Hematopoietic multipotent progenitor cell treated with erythropoietin and hydrocortisone succinate and interleukin-3 and kit ligand, for 4 days (in vitro differentiated cells): Measurements from ENCODE around the gene DNAJB14.

Experiments used
- DNase-seq: peaks from one replicate; pipeline ENCODE4 v3.0.0-alpha.2; 2015

Gene DNAJB14

DNA sequence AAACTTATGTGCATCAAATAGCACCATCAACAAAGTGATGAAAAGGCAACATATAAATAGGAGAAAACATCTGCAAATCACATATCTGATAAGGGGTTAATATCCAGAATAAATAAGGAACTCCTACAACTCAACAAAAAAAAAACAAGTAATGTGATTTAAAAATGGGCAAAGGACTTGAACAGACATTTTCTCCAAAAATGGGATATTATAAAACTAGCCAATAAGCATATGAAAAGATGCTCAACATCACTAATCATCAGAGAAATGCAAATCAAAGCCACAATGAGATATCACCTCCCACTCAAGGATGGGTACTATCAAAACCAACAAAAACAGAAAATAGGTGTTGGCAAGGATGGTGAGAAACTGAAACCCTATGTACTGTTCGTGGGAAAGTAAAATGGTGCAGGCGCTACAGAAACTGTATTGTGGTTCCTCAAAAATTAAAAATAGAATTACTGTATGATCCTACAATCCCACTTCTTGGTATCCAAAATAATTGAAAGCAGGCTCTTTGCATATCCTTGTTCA lies 2.4 kb downstream of the DNAJB14 start:
- DNase-seq: no peak

- no peak for DNase-seq
These were observed 8.1 kb downstream of the DNAJB14 start for GRCh38 chr4:99938243-99938753.

- DNase-seq: peak; percentile 24
These were observed 11.5 kb downstream of the DNAJB14 start for GRCh38 chr4:99934891-99935290.

DNA sequence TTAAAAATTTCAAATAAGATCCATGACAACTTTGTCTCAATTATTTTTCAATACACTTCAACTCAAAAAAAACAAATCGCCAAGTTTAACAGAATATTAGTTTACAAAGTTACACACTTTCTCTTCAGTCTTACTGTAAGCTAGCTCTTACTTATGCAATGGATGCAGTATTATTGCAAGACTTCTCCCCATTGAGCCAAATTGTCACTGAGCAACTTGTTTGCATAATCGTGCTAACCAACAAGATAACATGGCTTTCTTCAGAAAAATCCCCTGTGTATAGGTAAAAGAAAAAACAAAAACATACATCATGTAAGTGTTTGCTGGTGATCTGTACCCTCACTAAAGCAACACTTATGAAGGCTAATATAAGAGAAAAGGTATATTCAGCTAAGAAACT lies 18.9 kb downstream of the DNAJB14 start:
- peak; percentile 14 for DNase-seq

DNA sequence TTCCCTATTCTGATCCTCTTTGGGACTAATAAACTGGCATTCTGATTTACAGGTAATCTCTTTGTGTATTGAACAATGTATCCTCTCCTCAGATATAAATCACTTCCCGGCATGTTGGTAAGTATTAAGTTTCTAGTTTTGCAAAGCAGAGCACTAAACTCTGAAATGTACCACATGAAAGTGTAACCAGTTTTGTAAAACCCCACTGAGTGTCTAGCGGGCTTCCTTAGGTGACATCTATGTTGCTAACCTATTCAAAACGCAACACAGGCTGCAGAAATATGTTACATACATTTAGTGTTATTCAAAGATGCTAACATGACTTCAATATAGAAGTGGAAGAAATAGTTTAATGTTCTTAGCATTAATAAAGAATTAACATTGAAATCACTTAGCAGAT lies 25.2 kb downstream of the DNAJB14 start:
- no peak for DNase-seq

DNA sequence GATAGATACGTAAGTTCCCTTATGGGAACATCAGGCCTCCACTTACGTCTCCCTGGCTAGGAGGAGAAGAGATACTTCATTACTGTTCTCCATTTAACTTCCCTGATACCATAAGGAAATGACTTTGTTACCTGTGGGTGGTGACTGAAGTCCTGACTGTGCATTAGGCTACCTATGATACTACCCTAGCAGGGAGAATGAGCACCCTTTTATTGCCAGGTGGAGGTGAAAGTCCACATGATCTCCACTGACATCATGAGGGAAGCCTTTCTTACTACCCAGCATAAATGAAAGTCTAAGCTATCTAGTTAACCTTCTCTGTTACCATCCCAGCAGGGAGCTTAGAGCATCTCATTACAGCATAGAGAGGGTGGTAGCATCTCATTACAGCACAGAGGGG lies 27.8 kb downstream of the DNAJB14 start:
- DNase-seq: no peak

- no peak for DNase-seq
These were observed 28.8 kb downstream of the DNAJB14 start for GRCh38 chr4:99917575-99917974.

DNA sequence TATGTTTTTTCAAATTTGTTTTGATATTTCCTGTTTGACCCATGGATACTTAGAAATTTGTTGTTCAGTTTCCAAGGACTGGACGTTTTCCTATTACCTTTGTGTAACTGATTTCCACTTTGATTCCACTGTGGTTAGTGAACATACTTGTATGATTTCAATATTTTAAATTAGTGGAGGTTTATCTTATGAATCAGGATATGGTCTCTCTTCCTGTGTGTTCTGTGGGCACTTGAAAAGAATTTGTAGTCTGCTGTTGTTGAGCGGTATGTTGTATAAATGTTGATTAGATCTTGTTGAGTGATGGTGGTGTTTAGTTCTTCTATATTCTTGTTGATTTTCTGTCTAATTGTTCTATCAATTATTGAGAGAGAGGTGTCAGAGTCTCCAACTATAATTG lies 31.0 kb downstream of the DNAJB14 start:
- no peak for DNase-seq

GRCh38 chr4:99894998-99895397 lies 51.4 kb downstream of the DNAJB14 start:
- DNase-seq: no peak

GRCh38 chr4:99894161-99894997 lies 52.0 kb downstream of the DNAJB14 start, which contains the start of gene LAMTOR3:
Gene LAMTOR3, minus strand, starts transcription at chr4:99894427. Its CDS starts 464 bp downstream, at chr4:99893963.
- DNase-seq: peak; percentile 98

DNA sequence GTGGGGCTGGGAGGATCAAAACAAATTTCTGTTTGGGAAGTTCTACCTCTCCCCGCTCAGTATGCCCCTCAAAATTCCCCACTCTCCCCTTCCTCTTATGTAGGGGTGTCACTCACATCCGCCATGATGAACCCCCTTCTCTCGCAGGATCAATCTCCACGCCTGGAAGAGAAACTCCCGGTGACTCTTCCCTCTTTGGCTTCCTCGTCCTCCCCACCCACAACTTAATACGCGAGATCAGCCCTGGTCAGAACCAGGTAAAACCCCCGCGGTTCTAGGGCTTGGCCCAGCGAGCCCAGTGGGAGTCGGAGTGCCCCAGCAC lies 52.6 kb downstream of the DNAJB14 start:
- DNase-seq: peak; percentile 5

GRCh38 chr4:99893029-99893428 lies 53.4 kb downstream of the DNAJB14 start:
- DNase-seq: no peak

GRCh38 chr4:99891351-99891750 lies 55.1 kb downstream of the DNAJB14 start:
- peak; percentile 68 for DNase-seq

DNA sequence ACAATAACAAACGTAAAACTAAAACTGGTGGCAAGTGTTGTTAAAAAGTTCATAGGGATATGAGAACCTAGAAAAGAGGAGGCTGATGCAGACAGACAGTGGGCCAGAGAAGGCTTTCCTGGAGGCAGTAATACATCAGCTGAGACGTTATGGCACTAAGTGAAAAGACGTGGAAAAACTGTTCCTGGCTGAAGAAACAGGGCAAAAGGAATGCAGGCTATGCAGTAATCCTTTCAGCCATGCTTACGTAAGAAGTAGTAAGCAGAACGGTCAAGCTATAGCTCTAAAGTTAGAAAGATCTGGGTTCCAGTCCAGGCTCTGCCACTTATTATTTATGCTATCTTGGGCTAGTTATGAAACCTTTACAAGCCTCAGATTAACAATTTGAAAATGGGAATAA lies 58.6 kb downstream of the DNAJB14 start:
- DNase-seq: no peak

DNA sequence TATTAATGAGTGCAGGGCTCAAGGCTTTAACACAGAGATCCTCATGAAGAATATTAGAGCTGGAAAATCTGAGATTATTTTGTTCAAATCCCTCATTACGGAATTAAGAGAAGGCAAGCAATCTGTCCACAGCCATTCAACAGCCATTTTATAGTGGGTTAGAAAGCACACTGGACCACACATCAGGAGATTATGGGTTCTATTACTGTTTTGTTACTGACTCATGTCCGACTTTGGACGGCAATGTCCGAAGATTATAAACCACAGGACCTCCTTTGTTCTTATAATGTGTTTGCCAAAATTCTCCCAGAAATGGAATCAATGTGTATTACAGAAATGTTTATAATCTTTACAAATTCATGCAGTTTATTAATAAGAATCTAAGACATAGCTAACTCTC lies 60.3 kb downstream of the DNAJB14 start:
- no peak for DNase-seq

- no peak for DNase-seq
These were observed 60.7 kb downstream of the DNAJB14 start for GRCh38 chr4:99885687-99886086.

GRCh38 chr4:99885063-99885664 lies 61.3 kb downstream of the DNAJB14 start:
- DNase-seq: peak; percentile 79

DNA sequence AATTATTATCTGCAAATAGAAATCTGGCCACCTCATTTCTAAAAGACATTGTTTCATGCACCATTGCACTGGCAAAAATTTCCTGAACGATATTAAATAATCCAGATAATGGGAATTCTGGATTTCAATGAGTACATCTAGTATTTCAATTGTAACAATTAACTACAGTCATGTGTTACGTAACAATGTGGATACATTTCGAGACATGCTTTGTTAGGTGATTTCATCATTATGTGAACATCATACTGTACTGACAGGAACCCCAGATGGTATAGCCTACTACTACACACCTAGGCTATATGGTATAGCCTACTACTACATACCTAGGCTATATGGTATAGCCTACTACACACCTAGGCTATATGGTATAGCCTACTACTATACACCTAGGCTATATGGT lies 67.0 kb downstream of the DNAJB14 start:
- DNase-seq: no peak

DNA sequence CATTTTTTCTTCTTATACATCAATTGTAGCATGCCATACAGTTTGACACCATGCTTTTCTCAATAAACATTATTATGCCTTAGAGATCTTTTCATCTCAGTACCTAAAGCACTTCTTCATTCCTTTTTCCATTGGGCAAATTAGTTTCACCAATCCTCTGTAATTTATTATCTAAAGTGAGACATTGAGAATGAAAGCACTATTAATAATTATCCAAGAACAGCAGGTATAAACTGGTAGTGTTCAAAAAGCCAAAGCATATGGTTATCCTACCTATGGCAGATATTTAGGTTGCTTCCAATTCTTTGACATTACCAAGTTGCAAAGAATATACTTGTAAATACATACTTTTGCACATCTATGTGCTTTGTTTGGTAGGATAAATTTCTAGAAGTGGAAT lies 67.8 kb downstream of the DNAJB14 start:
- DNase-seq: no peak

GRCh38 chr4:99876946-99877345 lies 69.5 kb downstream of the DNAJB14 start:
- DNase-seq: no peak

DNA sequence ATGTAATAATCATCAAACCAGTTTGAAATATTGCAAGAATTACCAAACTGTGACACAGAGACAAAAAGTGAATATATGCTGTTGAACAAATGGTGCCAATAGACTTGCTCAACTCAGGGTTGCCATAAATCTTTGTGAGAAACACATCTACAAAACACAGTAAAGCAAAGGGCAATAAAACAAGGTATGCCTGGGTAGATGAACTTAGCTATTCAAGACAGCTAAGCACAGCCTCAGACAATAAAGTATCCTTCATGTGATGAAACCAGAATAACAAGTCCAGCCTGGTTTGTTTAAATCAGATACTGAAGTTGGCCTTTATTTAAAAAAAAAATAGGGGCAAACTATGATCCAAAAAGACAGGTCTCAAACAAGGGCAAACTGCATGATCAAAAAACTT lies 71.3 kb downstream of the DNAJB14 start:
- no peak for DNase-seq

DNA sequence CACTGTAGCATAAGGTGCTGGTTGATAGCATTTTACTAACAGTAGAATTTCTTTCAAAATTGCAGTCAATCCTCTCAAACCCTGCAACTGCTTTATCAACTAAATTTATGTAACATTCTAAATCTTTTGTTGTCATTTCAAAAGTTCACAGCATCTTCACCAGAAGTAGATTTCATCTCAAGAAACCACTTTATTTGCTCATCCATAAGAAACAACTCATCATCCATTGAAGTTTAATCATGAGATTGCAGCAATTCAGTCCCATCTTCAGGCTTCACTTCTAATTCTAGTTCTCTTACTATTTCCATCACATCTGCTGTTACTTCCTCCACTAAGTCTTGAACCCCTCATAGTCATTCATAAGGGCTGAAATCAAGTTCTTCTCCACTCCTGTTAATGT lies 73.8 kb downstream of the DNAJB14 start:
- DNase-seq: no peak

GRCh38 chr4:99868126-99868596 lies 78.3 kb downstream of the DNAJB14 start:
- no peak for DNase-seq

DNA sequence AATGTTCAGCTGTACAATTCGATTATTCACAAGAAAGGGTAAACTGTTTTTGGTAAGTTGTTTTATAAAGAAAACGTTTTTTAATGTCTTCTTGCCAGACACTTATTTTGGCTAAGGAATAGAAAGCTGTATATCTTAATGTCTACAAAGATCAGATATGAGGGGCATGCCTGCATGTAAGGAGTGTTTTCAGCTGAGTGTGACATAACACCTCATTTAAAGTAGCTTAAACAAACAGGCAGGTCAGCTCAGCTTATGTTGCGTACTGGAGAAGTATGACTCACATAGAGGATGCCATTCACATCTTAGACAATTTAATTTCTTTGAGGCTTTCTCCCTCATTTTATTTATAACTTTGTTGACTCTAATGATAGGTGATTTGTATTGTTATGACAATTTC lies 82.6 kb downstream of the DNAJB14 start:
- DNase-seq: no peak
